Brain microvascular endothelial cell (primary cell): Measurements from ENCODE around the gene CORO2A.

ENCODE experiments used
- DNase-seq: peaks from one replicate; pipeline ENCODE4 v3.0.0-alpha.2; 2020
- H3K27ac ChIP-seq: fragments of 250-450 bp; sonication (Bioruptor Pico); 2 replicates; pipeline ENCODE4 v1.5.1; 2020; ENCODE audit warnings: mild to moderate bottlenecking, moderate library complexity
- H3K27me3 ChIP-seq: fragments of 250-450 bp; sonication (Bioruptor Pico); replicated peaks from 2 replicates; pipeline ENCODE4 v1.5.1; 2020; ENCODE audit warnings: mild to moderate bottlenecking
- H3K36me3 ChIP-seq: fragments of 250-450 bp; sonication (Bioruptor Pico); replicated peaks from 2 replicates; pipeline ENCODE4 v1.5.1; 2020; ENCODE audit warnings: mild to moderate bottlenecking
- H3K4me3 ChIP-seq: 2 replicates; pipeline ENCODE4 v1.5.1; 2011; ENCODE audit warnings: low read depth, mild to moderate bottlenecking, control low read depth, low read length, moderate library complexity
- in situ Hi-C: cut with HindIII; loops from 2 replicates; pipeline ENCODE4 v1.10.0; 2017; ENCODE audit warnings: low sequenced_read_pairs, low pct_ligation_motif_present
- TF ChIP-seq, protein P1 (sequence below): IDR thresholded peaks from 2 replicates; pipeline ENCODE4 v1.5.1; 2011; ENCODE audit warnings: low read depth, mild to moderate bottlenecking, moderate library complexity, low read length, control low read depth, inconsistent platforms; ENCODE audit errors: missing control alignments

The CORO2A gene

DNA sequence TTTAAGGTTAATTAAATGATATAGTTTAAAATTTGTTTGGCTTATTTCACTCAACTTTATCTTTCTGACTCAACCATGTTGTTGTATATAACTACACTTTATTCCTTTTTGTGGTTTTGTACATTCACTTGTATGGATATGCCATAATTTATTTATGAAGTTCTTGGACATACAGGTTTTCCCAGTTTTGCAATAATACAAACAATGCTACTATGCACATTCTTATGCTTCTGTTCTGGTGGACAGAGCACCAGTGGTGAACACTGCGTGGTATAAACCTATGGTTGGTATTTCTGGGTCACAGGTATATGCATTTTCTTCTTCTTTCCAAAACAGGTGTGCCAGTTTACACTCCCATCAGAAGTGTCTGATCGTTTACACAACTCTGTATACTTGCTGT lies 37.8 kb downstream of the CORO2A start:
- Histone ChIP-seq H3K4me3 (no peak overlapping the region), H3K36me3 (no peaks in the 10 kb centered on the region), H3K27me3 (no peaks in the 10 kb centered on the region), H3K27ac (no peak overlapping the region)
- TF ChIP-seq, protein P1, sequence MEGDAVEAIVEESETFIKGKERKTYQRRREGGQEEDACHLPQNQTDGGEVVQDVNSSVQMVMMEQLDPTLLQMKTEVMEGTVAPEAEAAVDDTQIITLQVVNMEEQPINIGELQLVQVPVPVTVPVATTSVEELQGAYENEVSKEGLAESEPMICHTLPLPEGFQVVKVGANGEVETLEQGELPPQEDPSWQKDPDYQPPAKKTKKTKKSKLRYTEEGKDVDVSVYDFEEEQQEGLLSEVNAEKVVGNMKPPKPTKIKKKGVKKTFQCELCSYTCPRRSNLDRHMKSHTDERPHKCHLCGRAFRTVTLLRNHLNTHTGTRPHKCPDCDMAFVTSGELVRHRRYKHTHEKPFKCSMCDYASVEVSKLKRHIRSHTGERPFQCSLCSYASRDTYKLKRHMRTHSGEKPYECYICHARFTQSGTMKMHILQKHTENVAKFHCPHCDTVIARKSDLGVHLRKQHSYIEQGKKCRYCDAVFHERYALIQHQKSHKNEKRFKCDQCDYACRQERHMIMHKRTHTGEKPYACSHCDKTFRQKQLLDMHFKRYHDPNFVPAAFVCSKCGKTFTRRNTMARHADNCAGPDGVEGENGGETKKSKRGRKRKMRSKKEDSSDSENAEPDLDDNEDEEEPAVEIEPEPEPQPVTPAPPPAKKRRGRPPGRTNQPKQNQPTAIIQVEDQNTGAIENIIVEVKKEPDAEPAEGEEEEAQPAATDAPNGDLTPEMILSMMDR: no peak
- in situ Hi-C loops: no loop called here
- DNase-seq: no peak

DNA sequence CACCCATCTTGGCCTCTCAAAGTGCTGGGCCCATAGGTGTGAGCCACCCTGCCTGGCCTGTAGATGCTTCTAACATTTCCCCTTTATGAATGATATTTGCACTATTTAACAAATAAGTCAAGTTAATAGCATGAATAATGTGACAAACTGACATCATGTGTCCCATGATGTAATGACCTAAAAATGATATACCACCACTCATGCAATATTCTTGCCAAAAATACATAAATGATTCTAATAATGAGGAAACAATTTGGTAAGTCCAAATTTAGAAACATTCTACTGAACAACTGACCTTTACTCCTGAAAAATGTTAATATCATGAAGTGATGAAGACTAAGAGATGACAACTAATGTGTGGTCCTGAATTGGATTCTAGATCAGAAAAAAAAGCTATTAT lies 39.9 kb downstream of the CORO2A start:
- DNase-seq: no peak
- H3K27me3 ChIP-seq: no peaks in the 10 kb centered on the region
- TF ChIP-seq, protein P1: no peak

DNA sequence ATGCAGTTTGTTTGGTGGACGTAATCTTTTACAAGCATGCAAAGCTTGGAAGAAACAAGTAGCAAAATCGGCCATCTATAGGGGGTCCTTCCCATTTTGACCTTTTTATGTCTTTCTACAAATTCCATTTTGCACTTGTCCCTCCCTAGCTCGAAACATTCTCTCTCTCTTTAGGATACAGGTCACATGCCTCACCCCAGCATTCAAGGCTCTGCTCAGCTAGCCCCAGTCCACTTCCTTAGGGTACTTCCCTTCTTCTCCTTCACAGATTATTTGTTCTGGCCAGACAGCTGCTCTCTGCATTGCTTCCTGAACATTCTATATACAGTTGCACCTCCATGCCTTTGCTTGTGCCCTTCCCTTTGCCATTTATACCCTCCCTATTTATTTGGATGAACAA lies 41.7 kb downstream of the CORO2A start:
- DNase-seq: no peak
- TF ChIP-seq, protein P1: no peak
- Histone ChIP-seq H3K27me3 (no peaks in the 10 kb centered on the region), H3K36me3 (no peaks in the 10 kb centered on the region), H3K27ac (no peak overlapping the region), H3K4me3 (no peak overlapping the region)
- in situ Hi-C loops: no loop called here

More for the DNA sequence above, 39.9 kb downstream of the CORO2A start:
- in situ Hi-C loops: no loop called here
- Histone ChIP-seq H3K36me3 (no peaks in the 10 kb centered on the region), H3K4me3 (no peak overlapping the region), H3K27ac (no peak overlapping the region)

DNA sequence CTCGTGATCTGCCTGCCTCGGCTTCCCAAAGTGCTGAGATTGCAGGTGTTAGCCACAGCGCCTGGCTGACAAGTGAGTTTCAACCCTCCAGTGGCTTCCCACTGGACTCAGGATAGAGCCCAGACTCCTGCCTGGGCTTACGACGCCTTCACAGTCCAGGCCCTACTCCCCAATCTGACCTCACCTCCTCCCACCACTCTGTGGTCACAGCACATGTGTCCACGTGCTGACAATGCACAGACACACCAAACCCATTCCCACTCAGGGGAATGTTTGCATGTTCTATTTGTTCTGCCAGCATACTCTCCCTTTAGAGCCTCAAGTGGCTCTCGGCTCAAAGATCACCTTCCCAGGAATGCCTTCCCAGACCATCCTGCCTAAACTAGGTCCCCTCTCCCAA lies 42.3 kb downstream of the CORO2A start:
- no peak for DNase-seq
- H3K27me3 ChIP-seq: no peaks in the 10 kb centered on the region
- in situ Hi-C loops: no loop called here
- TF ChIP-seq, protein P1: no peak
- no peaks in the 10 kb centered on the region for H3K36me3 ChIP-seq
- H3K4me3 ChIP-seq: no peak overlapping the region
- no peak overlapping the region for H3K27ac ChIP-seq

DNA sequence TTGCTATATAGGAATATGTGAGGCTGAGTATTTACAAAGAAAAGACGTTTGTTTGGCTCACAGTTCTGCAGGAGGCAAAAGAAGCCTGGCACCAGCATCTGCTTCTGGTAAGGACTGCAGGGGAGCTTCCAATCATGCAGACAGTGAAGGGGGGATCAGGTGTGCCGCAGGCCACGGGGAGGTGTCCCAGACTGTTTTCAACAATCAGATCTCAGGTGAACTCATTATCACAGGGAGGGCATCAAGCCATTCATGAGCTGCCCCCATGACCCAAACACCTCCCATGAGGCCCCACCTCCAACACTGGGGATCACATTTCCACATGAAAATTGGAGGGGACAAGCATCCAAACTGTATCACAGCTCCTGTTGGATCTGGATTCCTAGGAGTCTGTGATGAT lies 43.0 kb downstream of the CORO2A start:
- Histone ChIP-seq H3K36me3 (no peaks in the 10 kb centered on the region), H3K4me3 (no peak overlapping the region), H3K27ac (no peak overlapping the region), H3K27me3 (no peaks in the 10 kb centered on the region)
- TF ChIP-seq, protein P1: no peak
- in situ Hi-C loops: no loop called here
- no peak for DNase-seq

DNA sequence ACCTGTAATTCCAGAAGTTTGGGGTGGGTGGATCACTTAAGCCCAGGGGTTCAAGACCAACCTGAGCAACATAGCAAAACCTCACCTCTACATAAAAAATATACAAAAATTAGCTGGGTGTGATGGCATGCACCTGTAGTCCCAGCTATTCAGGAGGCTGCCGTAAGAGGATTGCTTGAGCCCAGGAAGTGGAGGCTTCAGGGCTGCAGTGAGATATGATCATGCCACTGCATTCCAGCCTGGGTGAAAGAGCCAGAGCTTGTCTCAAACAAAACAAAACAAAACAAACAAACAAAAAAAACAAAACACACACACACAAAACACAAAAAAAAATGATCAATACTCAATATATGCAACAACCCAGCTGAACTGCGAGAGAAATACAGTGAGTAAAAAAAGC lies 44.0 kb downstream of the CORO2A start:
- no peaks in the 10 kb centered on the region for H3K27me3 ChIP-seq
- no peak overlapping the region for H3K27ac ChIP-seq
- DNase-seq: no peak
- H3K4me3 ChIP-seq: no peak overlapping the region
- TF ChIP-seq, protein P1: no peak
- H3K36me3 ChIP-seq: no peaks in the 10 kb centered on the region
- in situ Hi-C loops: no loop called here
